ENCODE measurements around the gene ANKRD60. TPM values are rescaled to one million over a fixed set of nuclear protein-coding genes. Genes with fewer than 3 reads are reported as not detected.

The ANKRD60 gene
- polyA plus RNA-seq, 1 experiment: not detected

DNA sequence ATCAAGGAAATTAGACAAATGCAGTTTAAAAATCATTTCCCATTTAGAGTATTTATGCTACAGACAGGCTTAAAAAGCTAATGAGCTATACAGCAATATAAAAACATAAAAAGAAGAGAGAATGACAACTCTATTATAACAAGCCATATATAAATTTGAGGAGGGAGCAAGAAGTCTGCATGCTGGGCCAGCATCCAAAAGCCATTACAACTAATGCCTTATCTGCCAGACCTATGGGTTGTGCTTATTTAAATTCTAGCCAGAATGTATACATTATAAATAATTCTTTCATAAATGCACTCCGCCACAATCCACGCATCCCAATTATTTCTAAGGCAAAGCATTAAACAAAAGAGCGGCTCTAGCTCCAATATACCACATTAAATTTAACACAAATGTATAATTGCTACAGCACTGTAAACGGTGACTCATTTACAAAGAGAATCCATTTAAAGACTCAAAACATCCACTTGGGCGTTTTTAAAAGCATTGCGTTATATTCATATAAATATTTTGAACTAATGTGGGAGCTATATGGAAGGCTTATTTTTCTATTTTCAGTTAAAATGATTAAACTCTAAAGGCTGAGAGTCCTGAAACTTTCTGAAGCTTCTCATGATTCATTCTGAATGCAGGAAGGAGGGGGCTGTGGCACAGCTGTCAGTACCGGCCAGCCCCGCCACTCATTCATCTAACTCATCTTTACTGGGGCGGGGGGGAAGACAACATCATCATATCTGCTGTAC, 43.3 kb upstream of the ANKRD60 start:
- no peaks in the 10 kb centered on the region for H3K27me3 ChIP-seq (ENCODE audit: control insufficient read depth, insufficient read depth, low read length)
- no peak for TF ChIP-seq CTCF (IDR thresholded peaks at IDR 0.05; ENCODE audit: insufficient read depth, low read depth, low read length)
- no peak for DNase-seq (ENCODE audit: low read depth)
- H3K4me3 ChIP-seq (ENCODE audit: low read depth, low read length): no peak overlapping the region
- peaks cover 7% of the 10 kb centered on the region for H3K36me3 ChIP-seq (ENCODE audit: control insufficient read depth, insufficient read depth, low read length)
- CTCF ChIA-PET: interaction anchor here (1.2 kb wide), 3 partner anchors 18 to 26 kb away, joined by 3 to 5 read pairs (median 4); no protein-coding TSS in a partner anchor
- POLR2A ChIA-PET: no interaction called here

DNA sequence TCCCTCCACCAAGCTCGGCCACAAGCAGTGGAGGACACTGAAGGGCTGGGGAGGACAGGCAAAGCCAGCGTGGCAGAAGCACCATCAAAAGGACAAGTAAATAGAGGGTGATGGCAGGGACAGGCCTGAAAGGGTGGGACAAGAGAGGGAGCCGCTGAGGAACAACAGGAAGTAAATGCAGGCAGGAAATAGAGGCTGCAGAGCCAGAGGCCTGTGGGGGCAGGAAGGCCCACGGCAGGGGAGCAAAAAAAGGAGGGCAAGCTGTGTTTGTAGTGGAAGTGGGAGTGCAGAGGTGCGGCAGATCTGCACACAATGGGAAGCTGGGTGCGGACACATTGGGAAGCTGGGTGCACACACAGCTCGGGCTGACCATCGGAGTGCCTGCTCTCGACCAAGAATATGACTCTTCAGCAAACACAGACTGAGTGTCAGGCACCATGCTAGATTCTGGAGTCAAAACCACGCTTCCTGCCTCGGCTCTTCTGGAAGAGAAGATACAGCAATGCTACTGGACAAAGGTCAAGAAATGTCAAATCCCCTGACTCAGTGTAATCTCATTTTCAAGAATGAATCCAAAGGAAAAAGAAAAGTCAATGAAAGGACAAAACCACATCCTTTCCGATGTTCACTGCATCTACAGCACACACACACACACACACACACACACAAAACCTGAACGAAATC, 40.6 kb upstream of the ANKRD60 start:
- Histone ChIP-seq H3K36me3 (ENCODE audit: control insufficient read depth, insufficient read depth, low read length) (peaks cover 9% of the 10 kb centered on the region), H3K27me3 (ENCODE audit: control insufficient read depth, insufficient read depth, low read length) (no peaks in the 10 kb centered on the region), H3K4me3 (ENCODE audit: low read depth, low read length) (no peak overlapping the region)
- POLR2A ChIA-PET: no interaction called here
- CTCF ChIA-PET: no interaction called here
- TF ChIP-seq CTCF (IDR thresholded peaks at IDR 0.05; ENCODE audit: insufficient read depth, low read depth, low read length): no peak
- DNase-seq (ENCODE audit: low read depth): no peak

DNA sequence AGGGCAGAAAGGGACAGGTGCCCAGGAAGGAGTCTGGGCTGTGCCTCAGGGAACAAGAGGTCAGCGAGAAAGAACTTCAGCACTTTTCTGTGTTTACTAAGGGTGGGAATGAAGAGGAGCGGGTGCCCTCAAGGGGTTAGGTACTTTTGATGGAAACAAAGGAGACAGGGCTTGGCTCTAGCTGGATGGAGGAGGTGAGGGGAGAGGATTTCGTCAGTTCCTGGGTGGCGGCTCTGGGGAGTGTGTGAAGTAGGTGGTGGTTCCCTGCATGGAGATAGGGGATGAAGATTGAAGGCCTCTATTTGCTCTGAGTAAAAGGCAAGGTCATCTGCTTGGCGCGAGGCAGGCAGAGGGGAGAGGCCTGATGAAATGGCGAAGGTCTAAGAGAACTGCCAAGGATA, 40.0 kb upstream of the ANKRD60 start:
- CTCF ChIA-PET: no interaction called here
- peaks cover 10% of the 10 kb centered on the region for H3K36me3 ChIP-seq (ENCODE audit: control insufficient read depth, insufficient read depth, low read length)
- no peaks in the 10 kb centered on the region for H3K27me3 ChIP-seq (ENCODE audit: control insufficient read depth, insufficient read depth, low read length)
- no peak overlapping the region for H3K4me3 ChIP-seq (ENCODE audit: low read depth, low read length)
- no peak for TF ChIP-seq CTCF (IDR thresholded peaks at IDR 0.05; ENCODE audit: insufficient read depth, low read depth, low read length)
- POLR2A ChIA-PET: no interaction called here
- no peak for DNase-seq (ENCODE audit: low read depth)

DNA sequence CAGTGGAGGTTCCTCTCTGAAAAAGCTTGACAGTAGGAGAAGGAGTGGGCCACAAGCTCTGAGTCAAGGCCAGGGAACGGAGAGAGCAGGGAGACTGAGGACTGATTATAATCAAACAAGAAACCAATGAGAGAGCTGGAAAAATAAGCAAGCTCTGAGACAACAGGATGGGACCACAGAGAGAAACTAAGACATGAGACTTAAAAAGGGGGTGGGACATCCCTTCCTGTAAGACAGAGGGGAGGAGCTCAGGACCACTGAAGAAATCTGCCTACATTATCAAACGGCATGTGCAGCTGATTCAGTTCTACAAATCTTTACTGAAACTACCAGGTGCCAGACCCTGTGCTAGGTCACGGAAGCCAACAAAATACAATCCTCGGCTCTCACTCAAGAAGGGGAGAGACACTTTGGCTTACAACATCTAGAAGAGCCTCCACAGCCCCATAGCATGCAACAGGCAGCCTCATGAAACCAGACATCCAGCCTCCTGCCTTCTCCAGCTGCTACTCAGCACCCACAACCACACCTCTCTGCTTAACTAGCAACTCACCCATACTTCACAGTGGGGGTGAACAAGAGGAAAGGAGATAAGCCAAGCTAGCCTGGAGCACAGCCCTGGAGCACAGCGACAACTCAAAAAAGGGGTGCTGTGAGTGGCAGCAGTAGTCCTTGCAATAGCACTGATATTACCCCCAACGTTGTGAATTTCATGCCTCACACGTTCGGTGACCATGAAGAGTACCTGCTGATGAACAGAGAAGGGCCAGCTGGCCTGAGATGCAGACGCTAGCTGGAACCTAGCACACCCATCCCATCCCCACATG, 39.1 kb upstream of the ANKRD60 start:
- H3K4me3 ChIP-seq (ENCODE audit: low read depth, low read length): no peak overlapping the region
- TF ChIP-seq CTCF (IDR thresholded peaks at IDR 0.05; ENCODE audit: insufficient read depth, low read depth, low read length): no peak
- CTCF ChIA-PET: no interaction called here
- H3K27me3 ChIP-seq (ENCODE audit: control insufficient read depth, insufficient read depth, low read length): no peaks in the 10 kb centered on the region
- no peak for DNase-seq (ENCODE audit: low read depth)
- POLR2A ChIA-PET: no interaction called here
- H3K36me3 ChIP-seq (ENCODE audit: control insufficient read depth, insufficient read depth, low read length): peaks cover 11% of the 10 kb centered on the region

GRCh38 chr20:58264271-58264670, 35.8 kb upstream of the ANKRD60 start:
- DNase-seq (ENCODE audit: low read depth): no peak
- CTCF ChIA-PET: no interaction called here
- no peaks in the 10 kb centered on the region for H3K27me3 ChIP-seq (ENCODE audit: control insufficient read depth, insufficient read depth, low read length)
- no peak for TF ChIP-seq CTCF (IDR thresholded peaks at IDR 0.05; ENCODE audit: insufficient read depth, low read depth, low read length)
- no peak overlapping the region for H3K4me3 ChIP-seq (ENCODE audit: low read depth, low read length)
- POLR2A ChIA-PET: no interaction called here
- H3K36me3 ChIP-seq (ENCODE audit: control insufficient read depth, insufficient read depth, low read length): peaks cover 11% of the 10 kb centered on the region
